SK-N-SH (cell line): ENCODE data around the gene HIPK2. TPM values are rescaled to one million over a fixed set of nuclear protein-coding genes. Genes with fewer than 3 reads are reported as not detected.
A peak's percentile ranks its signal among the peaks of the same experiment; 100 is the strongest.

Source experiments
- CTCF ChIA-PET: fragments of 300-600, 350-600 bp; formaldehyde crosslinking; extraction: SDS; loops from one replicate; lab custom pipeline; 2021; lab: Yijun Ruan, JAX
- POLR2A ChIA-PET: fragments of 350-600 bp; sonication (Branson Sonifier 250); formaldehyde crosslinking; extraction: SDS; loops from one replicate; lab custom pipeline; 2020; ENCODE audit warnings: antibody characterized with exemption, inconsistent platforms; lab: Yijun Ruan, JAX
- DNase-seq: peaks from one replicate; pipeline ENCODE4 v3.0.0; 2012
- H2AFZ ChIP-seq: fragments of 200-600 bp; sonication (generic); 2 replicates; pipeline ENCODE4 v1.8.1; 2016; ENCODE audit warnings: antibody characterized with exemption, mild to moderate bottlenecking, low read depth
- H3F3A ChIP-seq: fragments of 200-600 bp; sonication (generic); replicated peaks from 2 replicates; pipeline ENCODE3; 2016; ENCODE audit warnings: antibody characterized with exemption, mild to moderate bottlenecking; ENCODE audit not compliant: insufficient read depth
- H3K27ac ChIP-seq, 2 experiments: fragments of 200-500 bp in 1 of 2; fragments of 200-600 bp in 1 of 2; sonication (Bioruptor generic) in 1 of 2; sonication (generic), shearing (Covaris generic) in 1 of 2; 2 replicates each; pipeline versions ENCODE4 v1.5.1 to v1.6.1; 2014 to 2016; ENCODE audit warnings: low read depth in 2 of 2, inconsistent platforms in 1 of 2, low read length in 1 of 2, mild to moderate bottlenecking in 1 of 2, mixed read lengths in 1 of 2
- H3K27me3 ChIP-seq: fragments of 200-600 bp; sonication (generic), shearing (Covaris generic); 2 replicates; pipeline ENCODE4 v1.6.1; 2016; ENCODE audit warnings: mixed run types; ENCODE audit not compliant: insufficient read depth
- H3K36me3 ChIP-seq, 2 experiments: fragments of 200-500 bp in 1 of 2; fragments of 200-600 bp in 1 of 2; sonication (Bioruptor generic) in 1 of 2; sonication (generic) in 1 of 2; replicated peaks in 1 of 2; 2 replicates each; pipeline versions ENCODE3 to v1.5.1; 2014 to 2016; ENCODE audit warnings: low read length in 1 of 2, mild to moderate bottlenecking in 1 of 2; ENCODE audit not compliant: insufficient read depth in 2 of 2, control insufficient read depth in 1 of 2
- H3K4me1 ChIP-seq, 2 experiments: fragments of 200-500 bp in 1 of 2; fragments of 200-600 bp in 1 of 2; sonication (Bioruptor generic) in 1 of 2; sonication (generic), shearing (Covaris generic) in 1 of 2; 2 replicates each; pipeline versions ENCODE4 v1.5.1 to v1.6.1; 2014 to 2016; ENCODE audit warnings: low read depth in 1 of 2, low read length in 1 of 2, mixed run types in 1 of 2; ENCODE audit not compliant: insufficient read depth in 2 of 2, control insufficient read depth in 1 of 2
- H3K4me2 ChIP-seq: fragments of 200-600 bp; sonication (generic), shearing (Covaris generic); 2 replicates; pipeline ENCODE4 v1.6.1; 2017; ENCODE audit warnings: mixed run types
- H3K4me3 ChIP-seq, 2 experiments: fragments of 200-500 bp in 1 of 2; fragments of 200-600 bp in 1 of 2; sonication (Bioruptor generic) in 1 of 2; sonication (generic), shearing (Covaris generic) in 1 of 2; 2 replicates each; pipeline versions ENCODE4 v1.5.1 to v1.8.1; 2014 to 2016; ENCODE audit warnings: low read depth in 2 of 2, inconsistent platforms in 1 of 2, low read length in 1 of 2, mild to moderate bottlenecking in 1 of 2, mixed read lengths in 1 of 2, moderate library complexity in 1 of 2
- H3K79me2 ChIP-seq: fragments of 200-600 bp; sonication (generic); 2 replicates; pipeline ENCODE4 v1.8.1; 2017; ENCODE audit warnings: mild to moderate bottlenecking; ENCODE audit not compliant: insufficient read depth
- H3K9ac ChIP-seq: fragments of 200-600 bp; sonication (generic); 2 replicates; pipeline ENCODE4 v1.6.1; 2017; ENCODE audit warnings: mixed run types
- H3K9me2 ChIP-seq: fragments of 200-600 bp; sonication (generic); 2 replicates; pipeline ENCODE4 v1.6.1; 2017; ENCODE audit warnings: mixed run types
- H3K9me3 ChIP-seq: fragments of 200-600 bp; sonication (generic); 2 replicates; pipeline ENCODE4 v1.6.1; 2017; ENCODE audit warnings: mixed run types, mild to moderate bottlenecking, moderate library complexity
- H4K20me1 ChIP-seq: fragments of 200-600 bp; sonication (generic); 2 replicates; pipeline ENCODE4 v1.6.1; 2017; ENCODE audit warnings: mild to moderate bottlenecking, mixed run types; ENCODE audit not compliant: insufficient read depth
- CHD2 ChIP-seq: fragments of 150-350 bp; IDR thresholded peaks from 2 replicates; pipeline ENCODE4 v1.6.1; 2018; ENCODE audit warnings: low read length; ENCODE audit not compliant: partially characterized antibody
- EP300 ChIP-seq, 2 experiments: IDR thresholded peaks; 2 replicates each; pipeline versions ENCODE4 v1.4.0 to v1.6.1; 2012; ENCODE audit warnings: borderline replicate concordance in 1 of 2, low read depth in 1 of 2, low read length in 1 of 2
- EZH2phosphoT487 ChIP-seq: fragments of 200-600 bp; sonication (generic); IDR thresholded peaks from 2 replicates; pipeline ENCODE4 v1.6.1; 2017; ENCODE audit warnings: low read depth, mixed run types, mild to moderate bottlenecking, antibody characterized with exemption, moderate library complexity, borderline replicate concordance
- GABPA ChIP-seq: IDR thresholded peaks from 2 replicates; pipeline ENCODE4 v1.4.0; 2012; ENCODE audit warnings: low read depth, mild to moderate bottlenecking
- GATA2 ChIP-seq: sonication (generic); formaldehyde crosslinking; IDR thresholded peaks from 2 replicates; pipeline ENCODE4 v1.5.0; 2020; ENCODE audit warnings: mild to moderate bottlenecking, missing genetic modification reagents
- IRF3 ChIP-seq: fragments of 150-350 bp; IDR thresholded peaks from 2 replicates; pipeline ENCODE4 v1.6.1; 2016; ENCODE audit warnings: mild to moderate bottlenecking, low read depth, low read length
- MEF2A ChIP-seq: IDR thresholded peaks from 2 replicates; pipeline ENCODE4 v1.4.0; 2012; ENCODE audit warnings: low read depth, borderline replicate concordance
- NFIC ChIP-seq: IDR thresholded peaks from 2 replicates; pipeline ENCODE4 v1.4.0; 2012; ENCODE audit warnings: borderline replicate concordance
- NRF1 ChIP-seq: IDR thresholded peaks from 2 replicates; pipeline ENCODE4 v1.6.1; 2012; ENCODE audit warnings: low read depth, mild to moderate bottlenecking, low read length
- RAD21 ChIP-seq: IDR thresholded peaks from 2 replicates; pipeline ENCODE4 v1.6.1; 2012; ENCODE audit warnings: mild to moderate bottlenecking, low read length
- REST ChIP-seq: IDR thresholded peaks from 2 replicates; pipeline ENCODE4 v1.6.1; 2012; ENCODE audit warnings: mild to moderate bottlenecking, low read depth, low read length, moderate library complexity
- SMC3 ChIP-seq: IDR thresholded peaks from 2 replicates; pipeline ENCODE4 v1.6.1; 2012; ENCODE audit warnings: low read depth, low read length, improper control_type of control experiment
- TCF12 ChIP-seq: IDR thresholded peaks from 2 replicates; pipeline ENCODE4 v1.4.0; 2012
- YY1 ChIP-seq: IDR thresholded peaks from 2 replicates; pipeline ENCODE4 v1.4.0; 2012; ENCODE audit warnings: low read depth, mild to moderate bottlenecking
- WGBS: methylation state at CpG from one replicate; pipeline ENCODE4 v1.1.6; 2017; ENCODE audit warnings: low lambda C conversion rate; 5-methylcytosine and 5-hydroxymethylcytosine counted together
- polyA plus RNA-seq, 3 experiments: library from polyadenylated mRNA; depleted of rRNA; stranded (reverse); fragments of >200 nt; gene quantifications; 2 replicates each; pipeline ENCODE4 v1.2.3, GENCODE V29; 2012

The HIPK2 gene
- polyA plus RNA-seq, 1 of the 3 experiments (the other 2 are of a cell fraction) = 14.2 TPM

GRCh38 chr7:139769761-139770160, 8.0 kb downstream of the HIPK2 start:
- peak overlapping the region in 1 of 2 experiments; percentile 97; a peak in 2 of 4 replicates for H3K27ac ChIP-seq
- ChIA-PET POLR2A (no interaction called here), CTCF (interaction anchor here (1.8 to 4.9 kb wide), 2 partner anchors 123 to 233 kb away, joined by 6 to 25 read pairs; no protein-coding TSS in a partner anchor)
- DNase-seq = no peak
- H3K4me1 ChIP-seq = peaks cover 12 to 47% of the 10 kb centered on the region in 2 experiments
- H2AFZ ChIP-seq = no peak overlapping the region
- TF ChIP-seq YY1 (no peak), GATA2 (CRISPR knock-in tag) (no peak), EZH2phosphoT487 (no peak), TCF12 (no peak), MEF2A (no peak), EP300 (IDR thresholded peaks at IDR 0.05; ENCODE audit: borderline replicate concordance in 1 of 2, low read depth in 1 of 2, low read length in 1 of 2) (no peak), SMC3 (no peak), NRF1 (no peak), REST (no peak)
- H4K20me1 ChIP-seq = peaks cover 49% of the 10 kb centered on the region
- no peak overlapping the region for H3K4me2 ChIP-seq
- H3K4me3 ChIP-seq = no peak overlapping the region
- no peaks in the 10 kb centered on the region for H3K9me3 ChIP-seq
- no peak overlapping the region for H3K9ac ChIP-seq
- peaks cover 87% of the 10 kb centered on the region for H3K79me2 ChIP-seq
- H3K36me3 ChIP-seq = peaks cover 16 to 20% of the 10 kb centered on the region in 2 experiments
- H3F3A ChIP-seq = peaks cover 43% of the 10 kb centered on the region
- no peaks in the 10 kb centered on the region for H3K27me3 ChIP-seq
- H3K9me2 ChIP-seq = no peaks in the 10 kb centered on the region
- 92% methylated on average over 6 of the region's 6 CpGs for WGBS

GRCh38 chr7:139769066-139769465, 8.7 kb downstream of the HIPK2 start:
- Histone ChIP-seq H4K20me1 (peaks cover 53% of the 10 kb centered on the region), H3K4me3 (no peak overlapping the region), H3K4me2 (no peak overlapping the region), H3K4me1 (peaks cover 10 to 42% of the 10 kb centered on the region in 2 experiments), H3K9ac (no peak overlapping the region)
- no peak for DNase-seq
- CTCF ChIA-PET = interaction anchor here (1.8 to 4.9 kb wide), 2 partner anchors 122 to 233 kb away, joined by 6 to 25 read pairs; no protein-coding TSS in a partner anchor
- TF ChIP-seq SMC3 (no peak), RAD21 (no peak), NRF1 (no peak), GABPA (no peak), CHD2 (no peak), IRF3 (no peak), NFIC (no peak)
- TF ChIP-seq, all 33 proteins: peak for 0
- H3K9me2 ChIP-seq = no peaks in the 10 kb centered on the region
- peaks cover 93% of the 10 kb centered on the region for H3K79me2 ChIP-seq
- peaks cover 38% of the 10 kb centered on the region for H3F3A ChIP-seq
- no peaks in the 10 kb centered on the region for H3K9me3 ChIP-seq
- no peak overlapping the region for H3K27ac ChIP-seq
- POLR2A ChIA-PET = no interaction called here
- H3K36me3 ChIP-seq = peaks cover 20 to 23% of the 10 kb centered on the region in 2 experiments
- WGBS = 97% methylated on average over 10 of the region's 10 CpGs
- no peak overlapping the region for H2AFZ ChIP-seq
- no peaks in the 10 kb centered on the region for H3K27me3 ChIP-seq
